Liver (tissue), 3 donors: ENCODE results near the gene SGPP1.

Source experiments
- GABPA ChIP-seq, 2 donors: IDR thresholded peaks in 1 of 2; conservative IDR thresholded peaks in 1 of 2; 2 replicates each; pipeline ENCODE4 v1.6.1; 2016; ENCODE audit warnings: antibody characterized with exemption in 2 of 2, mild to moderate bottlenecking in 1 of 2, moderate library complexity in 1 of 2
- RAD21 ChIP-seq, 2 donors: IDR thresholded peaks; 2 replicates each; pipeline ENCODE4 v1.6.1; 2016; ENCODE audit warnings: antibody characterized with exemption in 2 of 2, mild to moderate bottlenecking in 2 of 2
- SP1 ChIP-seq: IDR thresholded peaks from 2 replicates; pipeline ENCODE4 v1.6.1; 2018; ENCODE audit warnings: antibody characterized with exemption, mild to moderate bottlenecking
- YY1 ChIP-seq: IDR thresholded peaks from 2 replicates; pipeline ENCODE4 v1.6.1; 2016; ENCODE audit warnings: antibody characterized with exemption, mild to moderate bottlenecking
- TF ChIP-seq, protein P1 (sequence below): fragments of 150-350 bp; IDR thresholded peaks from 2 replicates; pipeline ENCODE4 v1.5.1; 2017; ENCODE audit warnings: improper control_type of control experiment, low read depth, low read length; ENCODE audit not compliant: missing input control
- TF ChIP-seq, protein P2 (sequence below): IDR thresholded peaks from 2 replicates; pipeline ENCODE4 v1.6.1; 2016; ENCODE audit warnings: antibody characterized with exemption, mild to moderate bottlenecking
- donor health status: healthy.
- donor health status: healthy.

DNA sequence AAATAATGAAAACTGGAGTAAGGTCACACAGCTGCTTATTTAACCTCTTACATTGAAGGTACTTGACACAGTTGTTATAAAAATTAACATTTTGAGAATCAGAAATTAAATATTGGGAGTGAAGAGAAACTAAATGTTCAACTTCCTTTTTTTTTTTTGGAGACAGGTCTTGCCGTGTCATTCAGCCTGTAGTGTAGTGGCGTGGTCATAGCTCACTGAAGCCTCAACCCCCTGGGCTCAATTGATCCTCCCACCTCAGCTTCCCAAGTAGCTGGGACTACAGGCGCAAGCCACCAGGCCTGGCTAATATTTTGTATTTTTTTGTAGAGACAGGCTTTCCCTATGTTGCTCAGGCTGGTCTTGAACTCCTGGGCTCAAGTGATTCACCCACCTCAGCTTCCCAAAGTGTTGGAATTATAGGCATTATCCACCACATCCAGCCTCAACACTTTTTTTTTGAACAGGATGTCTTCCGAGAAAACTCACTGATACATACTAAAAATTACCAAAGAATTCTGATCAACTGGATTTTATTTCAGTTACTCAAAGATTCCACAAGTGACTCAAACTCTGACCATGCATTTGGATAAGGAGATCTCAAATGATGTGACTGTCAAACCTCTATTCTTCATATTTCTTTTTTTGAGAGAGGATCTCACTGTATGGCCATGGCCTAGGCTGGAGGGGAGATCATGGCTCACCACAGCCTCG, 35.4 kb downstream of the SGPP1 start:
- TF ChIP-seq, protein P1, sequence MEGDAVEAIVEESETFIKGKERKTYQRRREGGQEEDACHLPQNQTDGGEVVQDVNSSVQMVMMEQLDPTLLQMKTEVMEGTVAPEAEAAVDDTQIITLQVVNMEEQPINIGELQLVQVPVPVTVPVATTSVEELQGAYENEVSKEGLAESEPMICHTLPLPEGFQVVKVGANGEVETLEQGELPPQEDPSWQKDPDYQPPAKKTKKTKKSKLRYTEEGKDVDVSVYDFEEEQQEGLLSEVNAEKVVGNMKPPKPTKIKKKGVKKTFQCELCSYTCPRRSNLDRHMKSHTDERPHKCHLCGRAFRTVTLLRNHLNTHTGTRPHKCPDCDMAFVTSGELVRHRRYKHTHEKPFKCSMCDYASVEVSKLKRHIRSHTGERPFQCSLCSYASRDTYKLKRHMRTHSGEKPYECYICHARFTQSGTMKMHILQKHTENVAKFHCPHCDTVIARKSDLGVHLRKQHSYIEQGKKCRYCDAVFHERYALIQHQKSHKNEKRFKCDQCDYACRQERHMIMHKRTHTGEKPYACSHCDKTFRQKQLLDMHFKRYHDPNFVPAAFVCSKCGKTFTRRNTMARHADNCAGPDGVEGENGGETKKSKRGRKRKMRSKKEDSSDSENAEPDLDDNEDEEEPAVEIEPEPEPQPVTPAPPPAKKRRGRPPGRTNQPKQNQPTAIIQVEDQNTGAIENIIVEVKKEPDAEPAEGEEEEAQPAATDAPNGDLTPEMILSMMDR, result no peak
- TF ChIP-seq SP1 (no peak), RAD21 (IDR thresholded peaks at IDR 0.05) (no peak), YY1 (no peak), GABPA (IDR thresholded peaks at IDR 0.05 in 1 of 2, conservative IDR thresholded peaks at IDR 0.05 in 1 of 2) (no peak)
- TF ChIP-seq, protein P2, sequence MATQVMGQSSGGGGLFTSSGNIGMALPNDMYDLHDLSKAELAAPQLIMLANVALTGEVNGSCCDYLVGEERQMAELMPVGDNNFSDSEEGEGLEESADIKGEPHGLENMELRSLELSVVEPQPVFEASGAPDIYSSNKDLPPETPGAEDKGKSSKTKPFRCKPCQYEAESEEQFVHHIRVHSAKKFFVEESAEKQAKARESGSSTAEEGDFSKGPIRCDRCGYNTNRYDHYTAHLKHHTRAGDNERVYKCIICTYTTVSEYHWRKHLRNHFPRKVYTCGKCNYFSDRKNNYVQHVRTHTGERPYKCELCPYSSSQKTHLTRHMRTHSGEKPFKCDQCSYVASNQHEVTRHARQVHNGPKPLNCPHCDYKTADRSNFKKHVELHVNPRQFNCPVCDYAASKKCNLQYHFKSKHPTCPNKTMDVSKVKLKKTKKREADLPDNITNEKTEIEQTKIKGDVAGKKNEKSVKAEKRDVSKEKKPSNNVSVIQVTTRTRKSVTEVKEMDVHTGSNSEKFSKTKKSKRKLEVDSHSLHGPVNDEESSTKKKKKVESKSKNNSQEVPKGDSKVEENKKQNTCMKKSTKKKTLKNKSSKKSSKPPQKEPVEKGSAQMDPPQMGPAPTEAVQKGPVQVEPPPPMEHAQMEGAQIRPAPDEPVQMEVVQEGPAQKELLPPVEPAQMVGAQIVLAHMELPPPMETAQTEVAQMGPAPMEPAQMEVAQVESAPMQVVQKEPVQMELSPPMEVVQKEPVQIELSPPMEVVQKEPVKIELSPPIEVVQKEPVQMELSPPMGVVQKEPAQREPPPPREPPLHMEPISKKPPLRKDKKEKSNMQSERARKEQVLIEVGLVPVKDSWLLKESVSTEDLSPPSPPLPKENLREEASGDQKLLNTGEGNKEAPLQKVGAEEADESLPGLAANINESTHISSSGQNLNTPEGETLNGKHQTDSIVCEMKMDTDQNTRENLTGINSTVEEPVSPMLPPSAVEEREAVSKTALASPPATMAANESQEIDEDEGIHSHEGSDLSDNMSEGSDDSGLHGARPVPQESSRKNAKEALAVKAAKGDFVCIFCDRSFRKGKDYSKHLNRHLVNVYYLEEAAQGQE, result no peak
